Smooth muscle cell (in vitro differentiated cells): Measurements from ENCODE around the gene GID8. TPM values are rescaled to one million over a fixed set of nuclear protein-coding genes. Genes with fewer than 3 reads are reported as not detected.
A peak's percentile ranks its signal among the peaks of the same experiment; 100 is the strongest.

ENCODE experiments used
- DNase-seq: peaks from one replicate; lab custom pipeline; 2025; ENCODE audit not compliant: unreplicated experiment; lab: John Stamatoyannopoulos, UW
- H2AFZ ChIP-seq: fragments of 200-600 bp; sonication (generic); 2 replicates; pipeline ENCODE4 v1.6.0; 2016; ENCODE audit warnings: antibody characterized with exemption, low read depth, mild to moderate bottlenecking
- H3F3A ChIP-seq: fragments of 200-600 bp; sonication (generic); 2 replicates; pipeline ENCODE4 v1.6.0; 2017; ENCODE audit warnings: antibody characterized with exemption, low read depth
- H3K27ac ChIP-seq: fragments of 200-600 bp; sonication (generic); 2 replicates; pipeline ENCODE4 v1.5.1; 2016; ENCODE audit warnings: low read depth, mild to moderate bottlenecking
- H3K27me3 ChIP-seq: fragments of 200-600 bp; sonication (generic); 2 replicates; pipeline ENCODE4 v1.6.1; 2016; ENCODE audit warnings: low read depth, mild to moderate bottlenecking
- H3K36me3 ChIP-seq: fragments of 200-600 bp; sonication (generic); 2 replicates; pipeline ENCODE4 v1.5.1; 2016; ENCODE audit warnings: low read depth
- H3K4me1 ChIP-seq: fragments of 200-600 bp; sonication (generic); 2 replicates; pipeline ENCODE4 v1.5.1; 2016; ENCODE audit warnings: low read depth
- H3K4me2 ChIP-seq: fragments of 200-600 bp; sonication (generic); 2 replicates; pipeline ENCODE4 v1.6.0; 2016; ENCODE audit warnings: mild to moderate bottlenecking
- H3K4me3 ChIP-seq: fragments of 200-600 bp; sonication (generic); 2 replicates; pipeline ENCODE4 v1.5.1; 2016; ENCODE audit warnings: mild to moderate bottlenecking
- H3K79me2 ChIP-seq: fragments of 200-600 bp; sonication (generic); 2 replicates; pipeline ENCODE4 v1.6.0; 2016; ENCODE audit warnings: low read depth, mild to moderate bottlenecking
- H3K9ac ChIP-seq: fragments of 200-600 bp; sonication (generic); 2 replicates; pipeline ENCODE4 v1.6.0; 2016; ENCODE audit warnings: low read depth
- H3K9me3 ChIP-seq: fragments of 200-600 bp; sonication (generic); replicated peaks from 2 replicates; pipeline ENCODE4 v1.5.1; 2016; ENCODE audit warnings: low read depth
- H4K20me1 ChIP-seq: fragments of 200-600 bp; sonication (generic); 2 replicates; pipeline ENCODE4 v1.6.0; 2016; ENCODE audit warnings: low read depth
- WGBS: methylation state at CpG from one replicate; pipeline ENCODE4 v1.1.7; 2016; ENCODE audit warnings: low lambda C conversion rate; 5-methylcytosine and 5-hydroxymethylcytosine counted together
- polyA plus RNA-seq: library from polyadenylated mRNA; unstranded; fragments of >200 nt; fragmentation: Nextera tagmentation; extraction: Ambion mirVana; gene quantifications from 2 replicates; pipeline ENCODE4 v1.2.1, GENCODE V29; 2016
- total RNA-seq: library from RNA; depleted of rRNA; stranded (reverse); fragments of >200 nt; gene quantifications from 2 replicates; pipeline ENCODE4 v1.2.3, GENCODE V29; 2014
- TF ChIP-seq, protein P1 (sequence below): fragments of 200-600 bp; sonication (generic); IDR thresholded peaks from 2 replicates; pipeline ENCODE4 v1.5.1; 2017; ENCODE audit warnings: borderline replicate concordance, mild to moderate bottlenecking, antibody characterized with exemption; ENCODE audit not compliant: insufficient read depth, poor library complexity, severe bottlenecking

Gene GID8
- total and polyA plus RNA-seq, 2 experiments from 2014 or later = 13.9 to 23.5 TPM

- Histone ChIP-seq H3F3A (peaks cover 18% of the 10 kb centered on the region), H3K4me1 (peaks cover 35% of the 10 kb centered on the region), H3K27me3 (no peaks in the 10 kb centered on the region), H3K36me3 (no peaks in the 10 kb centered on the region), H3K9ac (peak overlapping the region; percentile 87), H3K9me3 (no peaks in the 10 kb centered on the region), H3K27ac (peak overlapping the region; percentile 83), H3K79me2 (peaks cover 94% of the 10 kb centered on the region), H4K20me1 (peaks cover 80% of the 10 kb centered on the region), H3K4me3 (peak overlapping the region; percentile 88), H3K4me2 (peak overlapping the region; percentile 89), H2AFZ (no peak overlapping the region)
- DNase-seq = no peak
- WGBS = under 1% methylated on average over 48 of the region's 63 CpGs
- TF ChIP-seq, protein P1, sequence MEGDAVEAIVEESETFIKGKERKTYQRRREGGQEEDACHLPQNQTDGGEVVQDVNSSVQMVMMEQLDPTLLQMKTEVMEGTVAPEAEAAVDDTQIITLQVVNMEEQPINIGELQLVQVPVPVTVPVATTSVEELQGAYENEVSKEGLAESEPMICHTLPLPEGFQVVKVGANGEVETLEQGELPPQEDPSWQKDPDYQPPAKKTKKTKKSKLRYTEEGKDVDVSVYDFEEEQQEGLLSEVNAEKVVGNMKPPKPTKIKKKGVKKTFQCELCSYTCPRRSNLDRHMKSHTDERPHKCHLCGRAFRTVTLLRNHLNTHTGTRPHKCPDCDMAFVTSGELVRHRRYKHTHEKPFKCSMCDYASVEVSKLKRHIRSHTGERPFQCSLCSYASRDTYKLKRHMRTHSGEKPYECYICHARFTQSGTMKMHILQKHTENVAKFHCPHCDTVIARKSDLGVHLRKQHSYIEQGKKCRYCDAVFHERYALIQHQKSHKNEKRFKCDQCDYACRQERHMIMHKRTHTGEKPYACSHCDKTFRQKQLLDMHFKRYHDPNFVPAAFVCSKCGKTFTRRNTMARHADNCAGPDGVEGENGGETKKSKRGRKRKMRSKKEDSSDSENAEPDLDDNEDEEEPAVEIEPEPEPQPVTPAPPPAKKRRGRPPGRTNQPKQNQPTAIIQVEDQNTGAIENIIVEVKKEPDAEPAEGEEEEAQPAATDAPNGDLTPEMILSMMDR = no peak
Measured at GRCh38 chr20:62925420-62926228, 12.3 kb upstream of the GID8 start.

DNA sequence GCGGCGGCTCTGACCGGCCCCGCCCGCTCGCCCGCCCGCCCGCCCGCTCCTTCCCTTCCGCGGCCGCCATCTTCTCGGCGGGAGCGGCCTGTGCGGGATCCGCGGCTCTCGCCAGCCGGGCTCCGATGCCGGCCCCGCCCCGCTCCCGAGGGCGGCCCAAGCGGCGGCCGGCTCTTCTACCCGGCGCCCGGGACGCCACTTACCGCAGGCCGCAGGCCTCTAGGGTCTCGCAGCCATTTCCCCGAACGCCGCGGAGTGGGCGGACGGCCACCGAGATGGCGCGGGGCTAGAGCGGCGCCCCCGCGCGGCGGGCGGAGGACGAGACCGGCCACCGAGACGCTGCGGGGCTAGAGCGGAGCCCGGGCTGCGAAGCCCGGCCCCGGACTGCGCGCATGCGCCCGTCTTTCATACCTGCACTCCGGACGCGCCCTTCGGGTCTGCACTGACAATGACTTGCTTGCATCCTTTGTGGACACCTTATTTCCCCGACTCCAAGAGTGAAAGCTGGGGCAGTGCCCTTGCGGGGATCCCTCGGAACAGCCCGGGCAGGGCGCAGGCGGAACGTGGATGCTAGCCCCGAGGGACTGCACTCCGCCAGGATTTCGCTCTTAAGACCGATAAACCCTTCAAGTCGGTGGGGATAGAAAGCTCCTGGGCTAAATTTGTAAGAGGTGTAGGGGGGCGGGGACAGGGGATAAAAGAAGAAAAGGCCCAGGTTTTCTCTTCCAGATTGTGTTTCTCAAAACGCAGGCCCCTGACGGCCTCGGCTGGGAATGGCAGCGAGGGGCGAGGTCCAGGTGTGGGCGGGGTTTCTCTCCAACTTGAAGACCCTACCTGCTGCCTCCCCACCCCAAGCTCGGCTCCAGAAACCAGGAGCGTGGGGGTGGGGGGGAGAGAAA lies 11.5 kb upstream of the GID8 start, which contains the start of gene DIDO1:
TSS of gene DIDO1 (minus strand) at position 277 of the 899 bp plus-strand sequence.
- peak within 1 kb of the TSS; percentile 88 for H3K4me3 ChIP-seq
- H3K36me3 ChIP-seq = no peaks in the 10 kb centered on the region
- peaks cover 80% of the 10 kb centered on the region for H4K20me1 ChIP-seq
- TF ChIP-seq, protein P1 = peak; percentile 61
- H3F3A ChIP-seq = peaks cover 27% of the 10 kb centered on the region
- peak within 1 kb of the TSS; percentile 87 for H3K9ac ChIP-seq
- peaks cover 35% of the 10 kb centered on the region for H3K4me1 ChIP-seq
- H3K79me2 ChIP-seq = peaks cover 94% of the 10 kb centered on the region
- H2AFZ ChIP-seq = no peak within 1 kb of the TSS
- H3K27ac ChIP-seq = peak within 1 kb of the TSS; percentile 83
- no peaks in the 10 kb centered on the region for H3K27me3 ChIP-seq
- DNase-seq = peak; percentile 54
- WGBS = 2% methylated on average over 74 of the region's 92 CpGs
- H3K9me3 ChIP-seq = no peaks in the 10 kb centered on the region
- peak within 1 kb of the TSS; percentile 89 for H3K4me2 ChIP-seq

GRCh38 chr20:62927128-62927705 lies 10.7 kb upstream of the GID8 start:
- H3F3A ChIP-seq = peaks cover 28% of the 10 kb centered on the region
- no peak overlapping the region for H2AFZ ChIP-seq
- H3K27me3 ChIP-seq = no peaks in the 10 kb centered on the region
- DNase-seq = no peak
- 67% methylated on average over 9 of the region's 12 CpGs for WGBS
- H3K9ac ChIP-seq = peak overlapping the region; percentile 87
- peak overlapping the region; percentile 89 for H3K4me2 ChIP-seq
- TF ChIP-seq, protein P1 = no peak
- peak overlapping the region; percentile 83 for H3K27ac ChIP-seq
- H3K9me3 ChIP-seq = no peaks in the 10 kb centered on the region
- H3K79me2 ChIP-seq = peaks cover 94% of the 10 kb centered on the region
- peak overlapping the region; percentile 88 for H3K4me3 ChIP-seq
- H3K4me1 ChIP-seq = peaks cover 35% of the 10 kb centered on the region
- H3K36me3 ChIP-seq = no peaks in the 10 kb centered on the region
- H4K20me1 ChIP-seq = peaks cover 80% of the 10 kb centered on the region
